IMR-90 (cell line): ENCODE results near the gene TMEM52B. TPM values are rescaled to one million over a fixed set of nuclear protein-coding genes. Genes with fewer than 3 reads are reported as not detected.

Experiments
- ATAC-seq: fragments of 200-7000 bp; cut with Tn5 transposase; 2 replicates; pipeline ENCODE4 v1.9.1; 2020; ENCODE audit warnings: low read depth, mild to moderate bottlenecking, moderate library complexity
- BruUV-seq: library from RNA; stranded (reverse); fragments of 400-500 nt; replicated peaks from 2 replicates; lab custom pipeline; 2021; lab: Mats Ljungman, UMichigan
- CTCF ChIA-PET: fragments of 300-600 bp; formaldehyde crosslinking; extraction: SDS; loops from one replicate; lab custom pipeline; 2021; ENCODE audit warnings: antibody characterized with exemption; lab: Yijun Ruan, JAX
- POLR2A ChIA-PET: fragments of 300-600 bp; sonication (Branson Sonifier 250); formaldehyde crosslinking; loops from one replicate; lab custom pipeline; 2022; ENCODE audit warnings: antibody characterized with exemption; ENCODE audit not compliant: unreplicated experiment; lab: Charles Lee
- DNase-seq: peaks from one replicate; pipeline ENCODE4 v3.0.0; 2013
- H2AFZ ChIP-seq: replicated peaks from 2 replicates; pipeline ENCODE3; 2013; ENCODE audit warnings: low read length, mild to moderate bottlenecking; ENCODE audit not compliant: poor library complexity
- H2AK5ac ChIP-seq: 2 replicates; pipeline ENCODE4 v1.6.1; 2013; ENCODE audit warnings: low read depth, low read length, inconsistent platforms
- H2AK9ac ChIP-seq: replicated peaks from 2 replicates; pipeline ENCODE3; 2013; ENCODE audit warnings: mild to moderate bottlenecking, low read depth, low read length, moderate library complexity; ENCODE audit not compliant: poor library complexity
- H2BK120ac ChIP-seq: 2 replicates; pipeline ENCODE4 v1.6.1; 2013; ENCODE audit warnings: low read depth, low read length, inconsistent platforms
- H2BK15ac ChIP-seq: 3 replicates; pipeline ENCODE4 v1.6.1; 2013; ENCODE audit warnings: low read depth, low read length, inconsistent platforms
- H2BK20ac ChIP-seq: 2 replicates; pipeline ENCODE4 v1.6.1; 2013; ENCODE audit warnings: low read depth, mild to moderate bottlenecking, inconsistent platforms, low read length, moderate library complexity
- H2BK5ac ChIP-seq: 2 replicates; pipeline ENCODE4 v1.6.1; 2013; ENCODE audit warnings: mild to moderate bottlenecking, low read depth, low read length, inconsistent platforms; ENCODE audit not compliant: poor library complexity, severe bottlenecking
- H3K14ac ChIP-seq: replicated peaks from 2 replicates; pipeline ENCODE4 v1.6.1; 2013; ENCODE audit warnings: low read depth, low read length, inconsistent platforms
- H3K18ac ChIP-seq: 2 replicates; pipeline ENCODE4 v1.6.1; 2013; ENCODE audit warnings: low read depth, low read length, control low read depth
- H3K23ac ChIP-seq: 2 replicates; pipeline ENCODE4 v1.6.1; 2013; ENCODE audit warnings: low read depth, low read length, inconsistent platforms
- H3K27ac ChIP-seq: 2 replicates; pipeline ENCODE4 v1.5.1; 2013; ENCODE audit warnings: mild to moderate bottlenecking, control low read depth, low read length; ENCODE audit not compliant: insufficient read depth
- H3K27me3 ChIP-seq: 2 replicates; pipeline ENCODE4 v1.6.1; 2013; ENCODE audit warnings: low read length; ENCODE audit not compliant: control insufficient read depth, insufficient read depth
- H3K36me3 ChIP-seq: 2 replicates; pipeline ENCODE4 v1.6.1; 2013; ENCODE audit warnings: low read length, mixed read lengths; ENCODE audit not compliant: control insufficient read depth, insufficient read depth
- H3K4ac ChIP-seq: 2 replicates; pipeline ENCODE4 v1.6.1; 2013; ENCODE audit warnings: low read depth, low read length, inconsistent platforms
- H3K4me1 ChIP-seq: 2 replicates; pipeline ENCODE4 v1.6.1; 2013; ENCODE audit warnings: low read length, mixed read lengths; ENCODE audit not compliant: control insufficient read depth, insufficient read depth
- H3K4me2 ChIP-seq: 2 replicates; pipeline ENCODE4 v1.6.1; 2013; ENCODE audit warnings: low read depth, mild to moderate bottlenecking, control low read depth, low read length, moderate library complexity
- H3K4me3 ChIP-seq: 2 replicates; pipeline ENCODE4 v1.5.1; 2013; ENCODE audit warnings: low read depth, mild to moderate bottlenecking, control low read depth, low read length, moderate library complexity; ENCODE audit not compliant: insufficient read depth
- H3K56ac ChIP-seq: 2 replicates; pipeline ENCODE4 v1.6.1; 2013; ENCODE audit warnings: low read length, inconsistent platforms; ENCODE audit not compliant: insufficient read depth; ENCODE audit errors: extremely low read depth
- H3K79me1 ChIP-seq, 2 experiments: 2 replicates each; pipeline ENCODE4 v1.6.1; 2013; ENCODE audit warnings: low read length in 2 of 2, inconsistent platforms in 1 of 2, low read depth in 1 of 2
- H3K9ac ChIP-seq: 2 replicates; pipeline ENCODE4 v1.6.1; 2013; ENCODE audit warnings: low read depth, low read length, control low read depth
- H3K9me1 ChIP-seq: 2 replicates; pipeline ENCODE4 v1.6.1; 2013; ENCODE audit warnings: low read length, inconsistent platforms; ENCODE audit not compliant: insufficient read depth
- H3K9me3 ChIP-seq: 2 replicates; pipeline ENCODE4 v1.6.1; 2013; ENCODE audit warnings: low read length; ENCODE audit not compliant: control insufficient read depth, insufficient read depth
- H4K20me1 ChIP-seq: 2 replicates; pipeline ENCODE4 v1.6.1; 2013; ENCODE audit warnings: low read length, inconsistent platforms; ENCODE audit not compliant: insufficient read depth
- H4K5ac ChIP-seq: 2 replicates; pipeline ENCODE4 v1.6.1; 2013; ENCODE audit warnings: mild to moderate bottlenecking, low read depth, low read length, control low read depth
- H4K8ac ChIP-seq, 2 experiments: 2 replicates each; pipeline ENCODE4 v1.6.1; 2013; ENCODE audit warnings: low read depth in 2 of 2, low read length in 2 of 2, control low read depth in 1 of 2, inconsistent platforms in 1 of 2
- H4K91ac ChIP-seq: 2 replicates; pipeline ENCODE4 v1.6.1; 2013; ENCODE audit warnings: low read depth, low read length, inconsistent platforms; ENCODE audit not compliant: insufficient read depth
- FOS ChIP-seq: fragments of 150-350 bp; IDR thresholded peaks from 2 replicates; pipeline ENCODE4 v1.6.1; 2016; ENCODE audit warnings: low read depth, low read length
- MAZ ChIP-seq: IDR thresholded peaks from 2 replicates; pipeline ENCODE4 v1.6.1; 2012; ENCODE audit warnings: low read depth, mild to moderate bottlenecking, low read length, improper control_type of control experiment, moderate library complexity, borderline replicate concordance
- WGBS, 2 experiments: methylation state at CpG; one replicate each; pipeline versions ENCODE4 v1.1.5 to v1.1.7; 2013; ENCODE audit warnings: missing lambda C conversion rate in 2 of 2; ENCODE audit not compliant: insufficient read length in 1 of 2; ENCODE audit errors: extremely low coverage in 2 of 2; 5-methylcytosine and 5-hydroxymethylcytosine counted together
- dilution Hi-C: fragments of 300-500 bp; cut with HindIII; formaldehyde crosslinking; loops from one replicate; pipeline ENCODE4 v1.14.3; 2018; ENCODE audit warnings: low sequenced_read_pairs; ENCODE audit not compliant: unreplicated experiment
- in situ Hi-C: fragments of 300-500 bp; cut with MboI; formaldehyde crosslinking; loops from 3 replicates; pipeline ENCODE4 v1.14.3; 2019; ENCODE audit warnings: low sequenced_read_pairs, inconsistent platforms, mixed read lengths
- intact Hi-C: fragments of 100-400 bp; cut with micrococcal nuclease; formaldehyde crosslinking; loops from 2 replicates; pipeline ENCODE4 v1.10.0; 2022
- polyA plus RNA-seq, 3 experiments: library from polyadenylated mRNA; depleted of rRNA; stranded (reverse); fragments of >200 nt; gene quantifications; 2 replicates each; pipeline ENCODE4 v1.2.3, GENCODE V29; 2012; ENCODE audit warnings: low replicate concordance in 1 of 3
- total RNA-seq: library from RNA; depleted of rRNA; stranded (reverse); fragments of >200 nt; gene quantifications from 2 replicates; pipeline ENCODE4 v1.2.3, GENCODE V29; 2012
- TF ChIP-seq, protein P1 (sequence below): fragments of 150-350 bp; IDR thresholded peaks from 2 replicates; pipeline ENCODE4 v1.6.1; 2016; ENCODE audit warnings: low read depth, mild to moderate bottlenecking, low read length, moderate library complexity, borderline replicate concordance

Gene TMEM52B
- total and polyA plus RNA-seq, 2 of the 4 experiments (the other 2 are of a cell fraction): 2.0 to 3.6 TPM

DNA sequence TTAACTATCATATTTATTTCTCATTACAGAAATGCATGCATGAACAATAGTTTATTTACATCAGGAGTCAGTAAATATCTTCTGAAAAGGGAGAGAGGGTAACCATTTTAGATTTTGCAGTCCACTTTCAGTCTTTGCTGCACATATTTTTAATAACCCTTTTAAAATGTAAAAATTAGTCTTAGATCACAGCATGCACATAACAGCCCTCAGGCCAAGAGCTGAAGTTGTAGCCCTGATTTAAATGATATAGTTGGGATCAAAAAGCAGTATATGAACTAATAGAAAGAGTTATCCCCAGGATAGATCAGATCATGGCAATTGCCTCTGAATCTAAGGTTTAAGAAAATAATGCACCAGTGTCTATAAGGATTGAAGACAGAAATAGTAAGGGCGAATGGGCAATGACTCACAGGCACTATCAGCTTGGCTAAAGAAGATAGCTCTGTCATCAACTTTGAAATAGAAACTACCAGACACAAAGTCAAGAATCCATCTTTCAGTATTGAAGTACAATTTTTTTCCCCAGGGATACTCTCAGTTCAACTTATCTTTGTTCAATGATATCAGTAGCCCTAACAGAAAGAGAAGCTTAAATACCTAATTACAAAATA is 35.7 kb upstream of the TMEM52B start:
- H3K4ac ChIP-seq: no peak overlapping the region
- peak; percentile 62 for DNase-seq
- H2AK9ac ChIP-seq: no peak overlapping the region
- H3K9ac ChIP-seq: no peak overlapping the region
- 0 out of 2 replicates have a peak, but pooled peaks cover 2% of the 10 kb centered on the region for H3K9me1 ChIP-seq
- H3K27ac ChIP-seq: no peak overlapping the region
- ChIA-PET POLR2A (interaction anchor here (0.6 to 1.3 kb wide), 2 partner anchors 10 to 32 kb away, joined by 4 read pairs; no protein-coding TSS in a partner anchor), CTCF (interaction anchor here (0.6 to 1.6 kb wide), 6 partner anchors 10 to 392 kb away, joined by 3 to 8 read pairs (median 4); partner anchors contain the start of gene CLEC12B)
- H4K91ac ChIP-seq: no peak overlapping the region
- H4K8ac ChIP-seq: no peak overlapping the region
- peak overlapping the region; percentile 59; the same call in 1 of the 2 replicates for H2BK120ac ChIP-seq
- in situ Hi-C loops (no loop called here), intact Hi-C loops (loop anchor here (5.0 kb wide), 2 partner anchors 201 to 216 kb away; no protein-coding TSS in a partner anchor), dilution Hi-C loops (no loop called here)
- no peaks in the 10 kb centered on the region for H3K9me3 ChIP-seq
- no peaks in the 10 kb centered on the region for H4K20me1 ChIP-seq
- H3K56ac ChIP-seq: no peak overlapping the region
- H2BK5ac ChIP-seq: peak overlapping the region; percentile 84
- no CpG with 5 or more reads among the region's 1 CpG for WGBS, 2 experiments
- H3K4me3 ChIP-seq: no peak overlapping the region
- no peaks in the 10 kb centered on the region for H3K27me3 ChIP-seq
- no peak overlapping the region for H3K23ac ChIP-seq
- TF ChIP-seq, protein P1, sequence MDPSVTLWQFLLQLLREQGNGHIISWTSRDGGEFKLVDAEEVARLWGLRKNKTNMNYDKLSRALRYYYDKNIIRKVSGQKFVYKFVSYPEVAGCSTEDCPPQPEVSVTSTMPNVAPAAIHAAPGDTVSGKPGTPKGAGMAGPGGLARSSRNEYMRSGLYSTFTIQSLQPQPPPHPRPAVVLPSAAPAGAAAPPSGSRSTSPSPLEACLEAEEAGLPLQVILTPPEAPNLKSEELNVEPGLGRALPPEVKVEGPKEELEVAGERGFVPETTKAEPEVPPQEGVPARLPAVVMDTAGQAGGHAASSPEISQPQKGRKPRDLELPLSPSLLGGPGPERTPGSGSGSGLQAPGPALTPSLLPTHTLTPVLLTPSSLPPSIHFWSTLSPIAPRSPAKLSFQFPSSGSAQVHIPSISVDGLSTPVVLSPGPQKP: no peak
- TF ChIP-seq MAZ: no peak
- peak; percentile 35; the same call in 1 of the 2 replicates for TF ChIP-seq FOS
- no peak overlapping the region for H2BK15ac ChIP-seq
- no peaks in the 10 kb centered on the region for H3K36me3 ChIP-seq
- peak overlapping the region; percentile 40; the same call in 1 of the 2 replicates for H2BK20ac ChIP-seq
- peak overlapping the region; percentile 77; the same call in 1 of the 2 replicates for H3K4me2 ChIP-seq
- ATAC-seq: peak; percentile 77
- peak overlapping the region; percentile 52; the same call in 1 of the 2 replicates for H3K18ac ChIP-seq
- H3K4me1 ChIP-seq: peaks cover 2% of the 10 kb centered on the region; the same call in 1 of the 2 replicates
- no peak overlapping the region for H3K14ac ChIP-seq
- no TSS peak for BruUV-seq
- no peak overlapping the region for H2AFZ ChIP-seq
- no peaks in the 10 kb centered on the region for H3K79me1 ChIP-seq
- no peak overlapping the region for H4K5ac ChIP-seq
- no peak overlapping the region for H2AK5ac ChIP-seq
